HFF-Myc (cell line): ENCODE data around the gene XKR3.

Experiments
- DNase-seq: peaks from one replicate; pipeline ENCODE4 v3.0.0-alpha.2; 2011; ENCODE audit warnings: low read depth; ENCODE audit errors: extremely low read depth
- H3K4me3 ChIP-seq: replicated peaks from 2 replicates; pipeline ENCODE4 v1.5.1; 2011; ENCODE audit warnings: low read depth, mild to moderate bottlenecking, control low read depth, low read length
- CTCF ChIP-seq: IDR thresholded peaks from 2 replicates; pipeline ENCODE4 v1.5.1; 2012; ENCODE audit warnings: mild to moderate bottlenecking, low read depth, low read length, control low read depth; ENCODE audit errors: missing control alignments

XKR3 gene

GRCh38 chr22:16827506-16827905 lies 2.3 kb upstream of the XKR3 start:
- H3K4me3 ChIP-seq: no peak overlapping the region
- TF ChIP-seq CTCF: no peak
- DNase-seq: no peak

- no peak for DNase-seq
- TF ChIP-seq CTCF: no peak
- H3K4me3 ChIP-seq: no peak overlapping the region
These were observed 6.0 kb downstream of the XKR3 start for GRCh38 chr22:16819249-16819648.

GRCh38 chr22:16818538-16818937 lies 6.7 kb downstream of the XKR3 start:
- no peak overlapping the region for H3K4me3 ChIP-seq
- no peak for DNase-seq
- no peak for TF ChIP-seq CTCF

GRCh38 chr22:16815073-16815472 lies 10.1 kb downstream of the XKR3 start:
- no peak for DNase-seq
- no peak for TF ChIP-seq CTCF
- H3K4me3 ChIP-seq: no peak overlapping the region

- no peak for DNase-seq
- no peak overlapping the region for H3K4me3 ChIP-seq
- no peak for TF ChIP-seq CTCF
These were observed 14.9 kb downstream of the XKR3 start for GRCh38 chr22:16810188-16810802.

DNA sequence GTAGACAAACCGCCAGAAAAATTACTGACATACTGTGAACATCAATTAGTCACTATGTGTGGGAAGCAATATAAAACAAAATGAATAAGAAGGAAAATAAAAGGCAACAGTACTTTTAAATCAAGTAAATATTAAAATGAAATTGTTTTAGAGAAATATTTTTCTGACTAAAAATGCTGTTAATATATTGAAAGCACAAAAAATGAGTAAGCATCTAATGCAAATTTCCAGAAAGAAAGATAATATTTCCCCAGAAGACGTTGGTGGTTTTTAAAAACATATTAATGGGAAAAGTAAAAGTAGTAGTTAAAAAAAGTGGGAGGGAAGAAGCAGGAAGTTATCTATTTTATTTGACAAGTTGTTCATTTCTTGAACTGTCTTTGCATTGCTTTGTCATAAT lies 16.5 kb downstream of the XKR3 start:
- TF ChIP-seq CTCF: no peak
- H3K4me3 ChIP-seq: no peak overlapping the region
- DNase-seq: no peak

DNA sequence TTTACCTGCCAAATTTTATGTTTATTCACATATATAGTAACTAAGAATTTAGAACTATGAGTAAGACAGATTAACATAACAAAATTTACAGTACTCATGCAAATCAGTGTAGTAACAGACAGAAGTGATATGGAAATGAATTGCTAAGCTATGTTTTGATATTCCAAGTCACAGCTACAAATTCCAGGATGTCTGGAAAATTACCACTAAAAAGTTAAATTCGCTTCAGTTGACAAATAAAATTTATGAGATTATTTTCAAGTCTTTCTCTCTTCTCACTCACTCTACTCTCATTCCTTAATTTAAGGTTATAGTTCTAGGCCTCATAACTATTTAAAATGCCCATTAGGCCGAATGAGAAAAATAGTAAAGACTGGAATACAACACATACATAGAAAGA lies 18.1 kb downstream of the XKR3 start:
- DNase-seq: no peak
- no peak overlapping the region for H3K4me3 ChIP-seq
- no peak for TF ChIP-seq CTCF
